Activated T-cell treated with anti-CD3 and anti-CD28 coated beads, Interleukin-2, amount 50 U/mL, for 1 hour (primary cell): ENCODE measurements around the gene MCCD1.

ENCODE experiments used
- DNase-seq: peaks from one replicate; pipeline ENCODE4 v3.0.0-alpha.2; 2020

Gene MCCD1

DNA sequence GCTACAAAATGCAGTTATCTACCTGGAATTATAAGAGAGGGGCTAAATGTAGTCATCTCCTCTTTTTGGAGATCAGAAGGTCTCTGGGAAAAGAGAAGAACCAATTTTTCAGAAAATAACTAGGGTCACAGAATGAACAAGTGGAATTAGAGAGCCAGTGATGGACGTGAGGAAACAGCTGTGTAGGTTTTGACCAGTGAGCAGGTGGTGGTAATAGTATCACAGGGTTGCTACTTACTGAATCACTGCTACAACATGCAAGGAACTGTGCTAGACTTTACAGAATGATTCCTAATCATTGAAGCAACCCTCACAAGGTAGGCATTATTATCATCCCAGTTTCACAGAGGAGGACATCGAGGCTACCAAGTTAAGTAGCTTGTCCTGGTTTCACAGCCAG is 15.9 kb downstream of the MCCD1 start:
- no peak for DNase-seq

- no peak for DNase-seq
Measured at GRCh38 chr6:31545291-31545690, 16.5 kb downstream of the MCCD1 start.

GRCh38 chr6:31546339-31546957 is 17.7 kb downstream of the MCCD1 start, which contains the start of gene ATP6V1G2:
ATP6V1G2 (minus strand) TSS chr6:31546608; CDS start chr6:31546559, 49 bp downstream.
- DNase-seq, result peak; percentile 89

- peak; percentile 87 for DNase-seq
Measured at GRCh38 chr6:31546958-31547726, 18.4 kb downstream of the MCCD1 start, which contains the start of gene NFKBIL1. NFKBIL1 (plus strand) TSS chr6:31547608; CDS start chr6:31547695, 87 bp downstream.

- DNase-seq, result no peak
Measured at GRCh38 chr6:31547727-31548543, 19.2 kb downstream of the MCCD1 start.

DNA sequence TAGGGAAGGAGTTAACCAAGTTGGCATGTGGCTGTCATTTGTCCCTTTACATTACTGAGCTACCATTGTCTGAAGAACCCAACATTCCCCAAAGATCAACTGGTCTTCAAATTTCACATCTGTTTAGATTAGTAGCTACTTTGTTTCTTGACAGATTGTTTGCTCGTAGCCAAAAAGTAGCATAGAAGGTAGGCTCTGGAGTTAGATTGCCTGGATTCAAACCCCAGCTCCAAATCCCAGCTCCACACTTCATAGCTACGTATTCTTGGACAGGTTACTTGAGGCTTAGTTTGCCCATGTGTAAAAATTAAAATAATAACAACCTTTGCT is 19.7 kb downstream of the MCCD1 start:
- DNase-seq, result no peak

DNA sequence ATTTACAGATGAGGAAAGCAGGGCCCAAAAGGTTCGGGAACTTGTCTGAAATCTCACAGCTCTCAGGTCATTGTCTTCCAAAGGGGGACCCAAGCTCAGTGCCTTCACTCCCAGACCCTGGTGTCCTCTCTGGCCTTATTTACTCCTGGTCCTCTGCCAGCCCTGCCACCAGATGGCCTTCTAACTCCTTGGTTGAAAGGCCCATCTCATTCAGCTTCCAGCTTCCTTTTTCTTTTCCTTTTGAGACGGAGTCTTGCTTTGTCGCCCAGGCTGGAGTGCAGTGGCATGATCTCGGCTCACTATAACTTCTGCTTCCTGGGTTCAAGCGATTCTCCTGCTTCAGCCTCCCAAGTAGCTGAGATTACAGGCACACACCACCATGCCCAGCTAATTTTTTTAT is 22.6 kb downstream of the MCCD1 start:
- peak; percentile 66 for DNase-seq

DNA sequence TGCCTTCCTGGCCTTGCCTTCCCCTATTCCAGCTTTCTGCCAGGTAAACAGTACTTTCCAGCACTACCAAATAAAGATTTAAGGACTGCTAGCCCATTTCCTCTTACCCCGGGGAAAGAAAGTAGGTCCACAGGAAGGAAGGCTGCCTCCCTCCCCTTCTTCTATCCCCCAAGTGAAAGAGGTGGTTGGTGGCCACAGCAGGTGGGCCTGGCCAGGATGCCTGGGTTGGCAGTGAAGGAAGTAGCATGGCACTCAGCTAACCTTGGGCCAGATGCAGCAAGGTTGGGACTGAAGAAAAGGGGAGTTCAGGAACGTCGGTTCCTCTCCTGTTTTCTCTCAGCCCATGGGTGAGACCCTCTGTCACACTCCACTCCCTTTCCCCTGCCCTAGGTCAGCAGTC is 27.5 kb downstream of the MCCD1 start:
- no peak for DNase-seq

GRCh38 chr6:31557443-31558317 is 28.9 kb downstream of the MCCD1 start:
- no peak for DNase-seq

GRCh38 chr6:31558318-31558625 is 29.5 kb downstream of the MCCD1 start:
- no peak for DNase-seq

GRCh38 chr6:31558631-31559500 is 30.1 kb downstream of the MCCD1 start:
- peak; percentile 62 for DNase-seq

DNA sequence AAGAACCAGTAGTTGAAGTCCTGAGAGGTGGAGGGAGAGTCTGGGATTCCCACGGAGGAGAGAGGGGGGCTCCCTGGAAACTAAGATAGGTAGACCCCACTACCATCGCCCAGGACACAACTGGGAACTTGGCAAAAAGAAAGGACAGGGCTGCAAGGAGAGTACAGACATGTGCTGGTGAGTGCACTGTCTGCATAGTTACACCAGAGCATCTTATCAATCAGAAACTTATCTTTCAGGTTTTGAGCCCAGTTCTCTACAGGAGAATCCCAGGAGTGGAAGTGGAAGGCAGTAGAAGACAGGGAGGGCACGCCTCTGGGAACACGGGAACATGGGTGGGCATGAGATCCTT is 30.8 kb downstream of the MCCD1 start:
- no peak for DNase-seq

- DNase-seq, result peak; percentile 34
Measured at GRCh38 chr6:31559958-31560696, 31.4 kb downstream of the MCCD1 start.

DNA sequence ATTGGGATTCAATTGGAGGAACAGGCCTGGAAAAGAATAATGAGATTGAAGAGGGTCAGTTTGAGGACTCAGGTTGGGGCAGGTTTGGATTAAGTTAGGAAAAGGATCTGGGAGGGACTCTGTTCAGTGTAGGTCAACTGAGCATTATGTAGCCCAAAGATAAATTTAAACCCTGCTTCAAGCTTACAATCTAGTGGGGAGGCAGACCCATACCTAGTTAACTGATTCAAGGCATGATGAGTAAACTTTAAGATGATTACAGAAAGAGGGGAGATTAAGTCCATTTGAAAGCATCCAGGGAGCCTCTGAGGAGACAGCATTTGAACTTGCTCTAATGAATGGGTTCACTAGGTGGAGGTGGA is 31.9 kb downstream of the MCCD1 start:
- DNase-seq, result no peak

DNA sequence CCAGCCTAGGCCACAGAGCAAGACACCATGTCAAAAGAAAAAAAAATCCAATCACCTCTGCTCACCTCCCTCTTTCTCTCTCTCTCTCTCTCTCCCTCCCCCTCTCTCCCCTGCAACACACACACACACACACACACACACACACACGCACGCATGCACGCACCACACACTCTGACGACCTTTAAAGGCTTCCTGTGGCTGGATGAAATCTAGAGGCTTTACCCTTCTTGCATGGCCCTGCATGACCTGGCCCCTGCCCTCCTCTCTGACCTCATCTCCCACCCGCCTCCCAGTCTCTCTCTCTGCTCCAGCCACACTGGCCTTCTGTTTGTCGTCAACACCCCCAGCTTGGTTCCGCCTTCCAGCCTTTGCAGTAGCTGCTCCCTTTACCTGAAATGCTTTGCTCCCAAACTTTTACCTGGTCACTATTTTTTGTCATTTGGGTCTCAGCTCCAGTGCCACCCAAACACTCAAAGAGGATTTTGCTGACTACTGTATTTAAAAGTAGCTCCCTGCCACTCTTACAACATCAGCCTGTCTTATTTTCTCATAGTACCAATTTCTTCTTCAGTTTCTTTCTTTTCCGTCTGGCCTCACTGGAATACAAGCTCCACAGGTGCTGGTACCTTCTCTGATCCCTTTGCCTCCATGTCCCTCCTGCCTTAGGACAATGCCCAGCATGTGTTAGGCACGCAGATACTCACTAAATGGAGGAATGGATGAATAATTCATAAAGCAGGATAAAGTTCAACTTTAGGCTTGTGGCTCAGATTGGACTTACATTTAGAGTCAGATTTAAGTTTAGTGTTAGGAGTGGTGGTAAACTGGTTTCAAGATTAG is 39.0 kb downstream of the MCCD1 start:
- DNase-seq, result no peak

GRCh38 chr6:31568537-31568961 is 39.8 kb downstream of the MCCD1 start:
- peak; percentile 52 for DNase-seq

GRCh38 chr6:31569861-31570536 is 41.2 kb downstream of the MCCD1 start:
- no peak for DNase-seq

GRCh38 chr6:31572041-31572911 is 43.5 kb downstream of the MCCD1 start, which contains the start of gene LTA:
LTA (plus strand) TSS chr6:31572289; CDS start chr6:31572743, 454 bp downstream.
- peak; percentile 79 for DNase-seq
